GM12872 (cell line): ENCODE results near the gene PTP4A2.

ENCODE experiments used
- CTCF ChIP-seq: IDR thresholded peaks from 3 replicates; pipeline ENCODE4 v1.5.1; 2011; ENCODE audit warnings: low read depth, mild to moderate bottlenecking, low read length, moderate library complexity; ENCODE audit not compliant: insufficient read depth

The PTP4A2 gene

GRCh38 chr1:31912839-31913239 is 25.3 kb downstream of the PTP4A2 start:
- no peak for TF ChIP-seq CTCF

DNA sequence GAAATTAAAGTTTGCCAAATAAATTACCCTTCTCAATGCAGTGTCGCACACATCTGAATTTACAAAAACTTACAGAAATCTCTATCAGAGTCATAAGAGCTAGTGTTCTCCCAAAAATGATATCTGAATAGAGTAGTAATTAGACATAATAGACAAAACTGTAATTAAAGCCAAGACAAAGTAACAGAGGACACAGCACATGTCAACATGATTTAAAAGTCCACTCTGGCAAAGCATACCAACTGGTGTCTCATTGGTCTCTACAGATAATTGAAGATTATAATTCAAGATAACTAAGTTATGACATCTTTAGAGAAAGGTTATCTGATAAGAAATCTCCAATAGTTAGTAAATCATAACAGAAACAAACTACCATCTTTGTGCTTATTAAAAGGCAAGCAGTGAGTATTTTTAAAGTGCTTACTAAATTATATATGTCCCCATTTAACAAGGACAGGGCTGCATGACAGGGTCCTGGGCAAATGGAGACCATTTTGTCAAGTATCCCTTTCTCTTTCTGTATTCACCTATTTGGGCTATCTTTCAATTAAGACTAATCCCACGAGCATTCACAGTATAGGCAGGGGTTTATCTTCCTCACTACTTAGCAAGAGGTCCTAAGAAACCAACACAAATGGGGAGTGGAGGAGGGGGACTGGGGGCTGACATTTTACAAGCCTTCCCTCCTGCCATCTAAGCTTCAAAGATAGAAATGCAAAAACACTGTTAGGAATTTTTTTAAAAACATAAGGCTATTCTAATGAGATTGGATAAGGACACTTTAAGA is 26.0 kb downstream of the PTP4A2 start:
- no peak for TF ChIP-seq CTCF

GRCh38 chr1:31910933-31911332 is 27.2 kb downstream of the PTP4A2 start:
- TF ChIP-seq CTCF: no peak

DNA sequence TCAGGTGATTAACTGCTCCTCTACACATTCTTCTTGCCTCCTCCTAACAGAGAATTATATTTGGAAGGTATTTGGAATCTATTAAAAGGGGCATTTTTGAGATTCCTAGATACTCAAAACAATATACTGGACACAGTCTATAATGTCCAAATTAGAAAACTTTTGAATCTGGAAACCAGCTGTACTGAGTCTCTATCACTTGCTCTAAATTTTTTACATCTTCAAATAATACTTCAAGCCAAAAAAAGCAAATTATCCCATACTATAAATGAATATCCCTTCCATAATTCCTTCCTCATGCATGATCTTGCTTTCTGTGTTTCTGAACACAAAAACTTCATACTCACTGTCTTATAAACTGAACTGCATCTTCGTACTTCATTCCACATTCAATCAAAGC is 28.5 kb downstream of the PTP4A2 start:
- no peak for TF ChIP-seq CTCF

DNA sequence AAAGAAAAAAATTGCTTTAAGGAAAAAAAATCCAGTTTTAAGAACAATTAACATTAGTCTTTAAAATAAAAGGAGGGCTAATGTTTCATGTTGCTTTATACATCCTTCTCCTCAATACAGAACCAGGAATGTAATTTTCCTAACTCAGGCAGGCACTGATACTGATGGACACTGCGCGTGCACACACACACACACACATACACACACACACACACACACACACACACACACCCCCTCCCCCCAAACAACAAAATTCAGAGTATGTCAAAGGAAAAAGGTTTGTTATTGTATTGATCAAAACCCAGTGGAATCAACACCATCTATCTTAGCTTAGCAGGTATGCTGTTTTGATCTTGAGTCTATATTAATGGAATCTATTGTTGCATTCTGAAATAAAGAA is 31.6 kb downstream of the PTP4A2 start:
- no peak for TF ChIP-seq CTCF

DNA sequence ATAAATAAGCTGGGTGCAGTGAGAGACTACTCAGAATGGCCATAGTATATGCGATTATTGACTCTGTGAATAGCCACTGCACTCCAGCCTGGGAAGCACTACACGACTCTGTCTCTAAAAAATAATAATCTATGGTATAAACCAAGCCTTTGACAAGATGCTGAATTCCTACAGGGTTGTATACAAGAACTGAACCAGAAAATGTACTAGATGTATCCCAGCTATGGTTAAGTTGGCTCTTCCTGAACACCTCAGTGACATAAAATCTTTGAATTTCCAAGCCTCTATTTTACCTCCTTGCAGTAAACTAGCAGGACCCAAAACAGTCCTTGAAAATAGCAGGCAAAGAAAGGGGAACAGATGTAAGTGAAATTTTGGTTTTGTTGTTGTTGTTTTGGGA is 32.5 kb downstream of the PTP4A2 start:
- TF ChIP-seq CTCF: no peak

GRCh38 chr1:31905093-31905509 is 33.1 kb downstream of the PTP4A2 start:
- TF ChIP-seq CTCF: no peak
